Measurements from ENCODE around the gene NR2F6.

NR2F6 gene

GRCh38 chr19:17266975-17267788 lies 21.5 kb upstream of the NR2F6 start, which contains the start of gene BABAM1 (continued):
- TF ChIP-seq ZNF26 (tag by site-specific recombination; IDR thresholded peaks at IDR 0.05) (no peak), ZNF510 (tag by site-specific recombination; IDR thresholded peaks at IDR 0.05; ENCODE audit: insufficient replicate concordance) (no peak), YY1 (tag by site-specific recombination; IDR thresholded peaks at IDR 0.05) (peak; percentile 89), PBX3 (CRISPR knock-in tag; IDR thresholded peaks at IDR 0.05) (no peak), ZNF776 (tag by site-specific recombination; IDR thresholded peaks at IDR 0.05; ENCODE audit: borderline replicate concordance) (no peak), ZBTB7A (tag by site-specific recombination; IDR thresholded peaks at IDR 0.05; ENCODE audit: low read depth) (no peak), KLF1 (tag by site-specific recombination; IDR thresholded peaks at IDR 0.05) (no peak), ZNF658 (tag by site-specific recombination; IDR thresholded peaks at IDR 0.05) (no peak), BCL11B (tag by site-specific recombination; IDR thresholded peaks at IDR 0.05; ENCODE audit: low read depth) (no peak), ZNF362 (tag by site-specific recombination; IDR thresholded peaks at IDR 0.05) (no peak), ZNF175 (tag by site-specific recombination; IDR thresholded peaks at IDR 0.05) (no peak), PRDM10 (tag by site-specific recombination; IDR thresholded peaks at IDR 0.05) (no peak), ZNF549 (tag by site-specific recombination; IDR thresholded peaks at IDR 0.05) (no peak), ZNF561 (tag by site-specific recombination; IDR thresholded peaks at IDR 0.05; ENCODE audit: borderline replicate concordance) (no peak), ZNF692 (tag by site-specific recombination; IDR thresholded peaks at IDR 0.05) (peak; percentile 90), ZNF48 (tag by site-specific recombination; IDR thresholded peaks at IDR 0.05) (no peak), ZSCAN18 (tag by site-specific recombination; IDR thresholded peaks at IDR 0.05) (no peak), ZNF530 (tag by site-specific recombination; IDR thresholded peaks at IDR 0.05; ENCODE audit: low read depth) (no peak), ZIC2 (tag by site-specific recombination; IDR thresholded peaks at IDR 0.05) (no peak), ZNF701 (tag by site-specific recombination; IDR thresholded peaks at IDR 0.05) (no peak), ZNF610 (tag by site-specific recombination; IDR thresholded peaks at IDR 0.05; ENCODE audit: borderline replicate concordance) (no peak), ZNF19 (tag by site-specific recombination; IDR thresholded peaks at IDR 0.05; ENCODE audit: low read depth) (no peak), ZBTB44 (tag by site-specific recombination; IDR thresholded peaks at IDR 0.05) (no peak), ZNF202 (tag by site-specific recombination; IDR thresholded peaks at IDR 0.05; ENCODE audit: borderline replicate concordance) (no peak), BCL11A (tag by site-specific recombination; IDR thresholded peaks at IDR 0.05; ENCODE audit: low read depth) (no peak), REPIN1 (tag by site-specific recombination; IDR thresholded peaks at IDR 0.05; ENCODE audit: low read depth) (no peak), EGR2 (tag by site-specific recombination; IDR thresholded peaks at IDR 0.05; ENCODE audit: low read depth) (peak; percentile 40)

Measured in HEK293 (cell line).